ENCODE data around the gene S100Z. TPM values are rescaled to one million over a fixed set of nuclear protein-coding genes. Genes with fewer than 3 reads are reported as not detected.
"Not testable (repeated sequence)": the region's sequence is repeated elsewhere in the genome, so short reads cannot be mapped to it uniquely, and the experiment has no call there.

The S100Z gene
- total RNA-seq, 2 donors from 2014 or later: not detected

DNA sequence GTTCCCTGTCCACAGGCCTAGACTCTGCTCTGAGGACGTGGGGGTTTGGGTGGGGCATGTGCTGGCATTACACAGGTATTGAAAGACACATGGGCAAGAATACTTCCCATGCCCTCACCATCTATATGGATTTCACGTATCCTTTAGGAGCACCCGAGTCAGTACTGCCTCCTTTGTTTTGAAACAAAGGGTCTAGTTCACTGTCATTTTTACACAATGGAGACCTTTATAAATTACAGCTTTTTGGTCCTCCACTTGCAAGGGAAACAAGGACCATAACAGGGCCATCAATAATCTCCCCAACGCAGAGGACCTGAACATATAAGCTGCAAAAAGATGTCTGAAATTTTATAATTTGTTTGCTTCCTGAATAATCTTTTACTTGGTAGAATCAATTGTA lies 78.1 kb downstream of the S100Z start:
- no peaks in the 10 kb centered on the region for H3K9me3 Mint-ChIP-seq
- no peaks in the 10 kb centered on the region for H3K36me3 Mint-ChIP-seq

DNA sequence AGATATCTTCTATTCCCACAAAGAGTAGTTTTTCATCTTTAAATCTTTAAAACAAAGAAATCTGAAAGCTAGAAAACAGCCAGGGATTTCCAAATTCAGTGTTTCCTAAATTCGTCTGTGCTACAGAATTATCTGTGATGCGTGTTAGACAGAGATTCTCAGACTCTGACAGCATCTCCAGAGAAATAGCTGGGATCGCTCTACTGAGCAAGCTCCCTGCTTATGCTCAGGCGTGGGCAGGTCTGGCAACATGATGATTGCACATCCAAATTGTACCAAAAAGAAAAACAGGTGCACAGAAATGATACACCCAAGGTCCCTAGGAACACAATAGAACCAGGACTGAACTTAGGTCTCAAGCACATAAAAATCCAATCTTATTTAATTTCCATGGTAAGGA lies 80.3 kb downstream of the S100Z start:
- no peak for DNase-seq (ENCODE audit: low spot score)
- H3K4me1 Mint-ChIP-seq (ENCODE audit: low read depth in 2 of 2): no peaks in the 10 kb centered on the region
- no peak overlapping the region for H3K27ac Mint-ChIP-seq
- peaks cover 2% of the 10 kb centered on the region for H3K9me3 Mint-ChIP-seq
- ATAC-seq: no peak
- peaks cover 8 to 24% of the 10 kb centered on the region in 2 donors for H3K27me3 Mint-ChIP-seq
- H3K4me3 Mint-ChIP-seq: no peak overlapping the region
- H3K36me3 Mint-ChIP-seq: no peaks in the 10 kb centered on the region

More for the DNA sequence above, 78.1 kb downstream of the S100Z start:
- Mint-ChIP-seq H3K27ac (no peak overlapping the region), H3K4me3 (no peak overlapping the region), H3K27me3 (peaks cover 10 to 21% of the 10 kb centered on the region in 2 donors), H3K4me1 (ENCODE audit: low read depth in 2 of 2) (no peaks in the 10 kb centered on the region)
- no peak for ATAC-seq
- no peak for DNase-seq (ENCODE audit: low spot score)

- H3K9me3 Mint-ChIP-seq: peaks cover 2% of the 10 kb centered on the region
- H3K27me3 Mint-ChIP-seq: peaks cover 11 to 26% of the 10 kb centered on the region in 2 donors
Measured at GRCh38 chr5:76938177-76938576, 88.4 kb downstream of the S100Z start.

GRCh38 chr5:76941000-76941399 lies 91.2 kb downstream of the S100Z start:
- H3K9me3 Mint-ChIP-seq: no peaks in the 10 kb centered on the region

More at GRCh38 chr5:76938177-76938576, 88.4 kb downstream of the S100Z start:
- H3K4me3 Mint-ChIP-seq: no peak overlapping the region
- no peaks in the 10 kb centered on the region for H3K4me1 Mint-ChIP-seq (ENCODE audit: low read depth in 2 of 2)
- no peaks in the 10 kb centered on the region for H3K36me3 Mint-ChIP-seq
- DNase-seq (ENCODE audit: low spot score) (no peak), ATAC-seq (no peak)
- H3K27ac Mint-ChIP-seq: no peak overlapping the region

DNA sequence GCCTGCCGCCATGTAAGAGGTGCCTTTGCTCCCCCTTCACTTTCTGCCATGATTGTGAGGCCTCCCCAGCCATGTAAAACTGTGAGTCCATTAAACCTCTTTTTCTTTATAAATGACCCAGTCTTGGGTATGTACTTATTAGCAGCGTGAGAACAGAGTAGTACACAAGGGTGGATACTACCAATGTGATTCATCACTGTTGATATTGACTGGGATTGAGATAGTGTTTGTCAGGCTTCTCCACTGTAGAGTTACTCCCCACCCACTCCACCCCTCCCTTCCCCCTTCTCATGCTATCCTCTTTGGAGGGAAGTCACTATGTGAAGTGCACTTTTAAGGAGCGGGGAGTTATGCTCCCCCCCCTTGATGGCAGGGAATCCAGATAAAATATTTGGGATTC lies 91.6 kb downstream of the S100Z start:
- Mint-ChIP-seq H3K9me3 (no peaks in the 10 kb centered on the region), H3K27me3 (peaks cover 30 to 40% of the 10 kb centered on the region in 2 donors), H3K36me3 (no peaks in the 10 kb centered on the region)

More at GRCh38 chr5:76941000-76941399, 91.2 kb downstream of the S100Z start:
- Mint-ChIP-seq H3K4me1 (ENCODE audit: low read depth in 2 of 2) (no peaks in the 10 kb centered on the region), H3K4me3 (no peak overlapping the region), H3K27ac (no peak overlapping the region), H3K36me3 (no peaks in the 10 kb centered on the region), H3K27me3 (peaks cover 26 to 35% of the 10 kb centered on the region in 2 donors)
- no peak for ATAC-seq
- DNase-seq (ENCODE audit: low spot score): no peak

DNA sequence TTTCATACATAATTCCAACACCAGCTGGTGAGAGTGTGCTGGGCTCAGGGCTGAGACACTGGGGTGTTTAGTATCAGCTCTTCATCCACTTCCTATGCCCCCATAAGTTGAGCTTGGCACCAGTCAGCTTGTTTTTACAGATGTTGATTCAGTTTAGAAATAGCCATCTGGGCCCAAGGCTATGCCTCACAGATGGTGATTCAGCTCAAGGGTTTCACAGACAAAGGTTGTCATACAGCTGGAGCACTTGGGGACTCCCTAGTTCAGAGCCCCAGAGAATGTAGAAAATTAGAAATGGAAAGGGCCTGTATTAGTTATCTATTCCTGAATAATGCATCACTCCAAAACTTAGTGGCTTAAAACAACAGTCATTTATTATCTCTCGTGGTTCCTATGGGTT lies 92.8 kb downstream of the S100Z start:
- Mint-ChIP-seq H3K4me3 (no peak overlapping the region), H3K4me1 (ENCODE audit: low read depth in 2 of 2) (no peaks in the 10 kb centered on the region), H3K36me3 (no peaks in the 10 kb centered on the region), H3K27me3 (peaks cover 30 to 51% of the 10 kb centered on the region in 2 donors), H3K9me3 (no peaks in the 10 kb centered on the region), H3K27ac (no peak overlapping the region)
- ATAC-seq (no peak), DNase-seq (ENCODE audit: low spot score) (no peak)

More for the DNA sequence above, 91.6 kb downstream of the S100Z start:
- no peak for DNase-seq (ENCODE audit: low spot score)
- Mint-ChIP-seq H3K4me1 (ENCODE audit: low read depth in 2 of 2) (no peaks in the 10 kb centered on the region), H3K4me3 (no peak overlapping the region), H3K27ac (no peak overlapping the region)
- ATAC-seq: no peak

GRCh38 chr5:76943006-76943405 lies 93.2 kb downstream of the S100Z start:
- Mint-ChIP-seq H3K36me3 (no peaks in the 10 kb centered on the region), H3K27me3 (peaks cover 28 to 49% of the 10 kb centered on the region in 2 donors), H3K27ac (no peak overlapping the region), H3K4me1 (ENCODE audit: low read depth in 2 of 2) (no peaks in the 10 kb centered on the region), H3K9me3 (no peaks in the 10 kb centered on the region), H3K4me3 (no peak overlapping the region)
- peak in 1 of 2 donors; percentile 36 for ATAC-seq
- DNase-seq (ENCODE audit: low spot score): no peak

- Mint-ChIP-seq H3K4me1 (ENCODE audit: low read depth in 2 of 2) (no peaks in the 10 kb centered on the region), H3K27me3 (peaks cover 32 to 48% of the 10 kb centered on the region in 2 donors), H3K4me3 (no peak overlapping the region), H3K36me3 (no peaks in the 10 kb centered on the region), H3K27ac (no peak overlapping the region), H3K9me3 (no peaks in the 10 kb centered on the region)
- DNase-seq (ENCODE audit: low spot score) (no peak), ATAC-seq (no peak)
Measured at GRCh38 chr5:76944638-76945037, 94.8 kb downstream of the S100Z start.

DNA sequence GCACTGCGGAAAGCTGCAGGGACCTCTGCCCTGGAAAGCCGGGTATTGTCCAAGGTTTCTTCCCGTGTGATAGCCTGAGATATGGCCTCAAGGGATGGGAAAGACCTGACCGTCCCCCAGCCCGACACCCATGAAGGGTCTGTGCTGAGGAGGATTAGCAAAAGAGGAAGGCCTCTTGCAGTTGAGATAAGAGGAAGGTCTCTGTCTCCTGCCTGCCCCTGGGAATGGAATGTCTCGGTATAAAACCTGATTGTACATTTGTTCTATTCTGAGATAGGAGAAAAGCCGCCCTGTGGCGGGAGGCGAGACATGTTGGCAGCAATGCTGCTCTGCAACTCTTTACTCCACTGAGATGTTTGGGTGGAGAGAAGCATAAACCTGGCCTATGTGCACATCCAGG lies 95.4 kb downstream of the S100Z start:
- not testable (repeated sequence) for H3K36me3 Mint-ChIP-seq; H3K27ac Mint-ChIP-seq; H3K4me3 Mint-ChIP-seq; H3K9me3 Mint-ChIP-seq; ATAC-seq; H3K4me1 Mint-ChIP-seq (ENCODE audit: low read depth in 2 of 2); DNase-seq (ENCODE audit: low spot score)
- peaks cover 30 to 48% of the 10 kb centered on the region in 2 donors for H3K27me3 Mint-ChIP-seq

- H3K27ac Mint-ChIP-seq: no peak overlapping the region
- H3K36me3 Mint-ChIP-seq: no peaks in the 10 kb centered on the region
- ATAC-seq (no peak), DNase-seq (ENCODE audit: low spot score) (no peak)
- peaks cover 31 to 46% of the 10 kb centered on the region in 2 donors for H3K27me3 Mint-ChIP-seq
- H3K4me1 Mint-ChIP-seq (ENCODE audit: low read depth in 2 of 2): no peaks in the 10 kb centered on the region
- no peaks in the 10 kb centered on the region for H3K9me3 Mint-ChIP-seq
- H3K4me3 Mint-ChIP-seq: no peak overlapping the region
Measured at GRCh38 chr5:76946090-76946489, 96.3 kb downstream of the S100Z start.

DNA sequence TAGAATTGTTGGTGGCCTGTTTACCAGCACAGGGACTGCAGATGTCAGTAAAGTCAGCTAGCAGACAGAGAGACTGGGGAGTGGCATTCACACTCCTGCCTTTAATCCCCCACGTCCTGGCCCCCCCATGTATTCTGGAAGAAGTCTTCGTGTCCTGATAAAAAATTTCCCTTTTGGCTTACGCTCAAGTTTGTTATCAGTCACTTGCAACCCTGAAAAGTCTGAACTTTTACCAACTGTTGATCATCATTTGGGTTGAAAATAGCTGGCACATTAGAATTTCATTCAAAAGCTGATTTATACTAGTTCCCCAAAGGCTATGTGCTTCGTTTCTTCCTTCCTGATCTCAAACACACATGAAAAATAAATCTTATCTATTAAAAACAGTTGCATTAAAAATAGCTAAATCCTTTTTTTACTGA lies 97.3 kb downstream of the S100Z start:
- no peak for DNase-seq (ENCODE audit: low spot score)
- ATAC-seq: no peak
- Mint-ChIP-seq H3K4me3 (no peak overlapping the region), H3K4me1 (ENCODE audit: low read depth in 2 of 2) (no peaks in the 10 kb centered on the region), H3K27ac (no peak overlapping the region), H3K36me3 (no peaks in the 10 kb centered on the region), H3K27me3 (peaks cover 34 to 46% of the 10 kb centered on the region in 2 donors), H3K9me3 (no peaks in the 10 kb centered on the region)

- ATAC-seq: no peak
- H3K36me3 Mint-ChIP-seq: no peaks in the 10 kb centered on the region
- H3K4me1 Mint-ChIP-seq (ENCODE audit: low read depth in 2 of 2): no peaks in the 10 kb centered on the region
- no peak within 1 kb of the TSS for H3K4me3 Mint-ChIP-seq
- H3K27me3 Mint-ChIP-seq: peaks cover 30 to 34% of the 10 kb centered on the region in 2 donors
- H3K9me3 Mint-ChIP-seq: no peaks in the 10 kb centered on the region
- H3K27ac Mint-ChIP-seq: no peak within 1 kb of the TSS
- DNase-seq (ENCODE audit: low spot score): no peak
Measured at GRCh38 chr5:76952795-76953536, 103.2 kb downstream of the S100Z start, which contains the start of gene CRHBP. Gene CRHBP (plus strand): TSS chr5:76953045. CDS start chr5:76953135, 90 bp downstream.

DNA sequence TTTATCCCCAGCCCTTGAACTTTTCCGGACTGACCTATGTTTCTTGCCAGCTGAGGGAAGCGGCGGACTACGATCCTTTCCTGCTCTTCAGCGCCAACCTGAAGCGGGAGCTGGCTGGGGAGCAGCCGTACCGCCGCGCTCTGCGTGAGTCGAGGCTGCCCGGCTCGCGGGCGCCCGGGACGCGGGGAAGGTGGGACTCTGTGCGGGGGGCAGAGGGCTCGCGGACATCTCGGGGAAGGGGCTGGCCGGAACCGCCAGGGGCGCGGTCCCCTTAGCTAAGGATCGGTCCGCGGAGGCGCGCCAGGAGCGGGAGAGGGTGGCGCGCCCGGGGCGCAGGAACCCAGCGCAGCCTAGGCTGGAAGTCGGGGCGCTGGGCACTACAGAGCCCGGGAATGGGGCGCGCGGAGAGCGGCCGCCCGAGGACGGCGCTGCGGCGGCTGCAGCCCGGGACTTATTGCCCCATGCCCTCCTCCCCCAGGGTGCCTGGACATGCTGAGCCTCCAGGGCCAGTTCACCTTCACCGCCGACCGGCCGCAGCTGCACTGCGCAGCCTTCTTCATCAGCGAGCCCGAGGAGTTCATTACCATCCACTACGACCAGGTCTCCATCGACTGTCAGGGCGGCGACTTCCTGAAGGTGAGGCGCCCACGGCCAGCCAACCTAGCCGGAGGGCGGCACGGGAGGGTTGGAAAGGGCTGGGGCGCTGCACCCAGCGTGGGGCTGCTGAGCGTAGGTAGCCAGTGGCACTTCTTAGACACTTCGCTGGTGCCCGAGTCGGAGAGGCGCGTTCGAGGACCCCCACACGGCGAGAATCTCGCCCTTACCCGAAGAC lies 104.0 kb downstream of the S100Z start:
- H3K4me3 Mint-ChIP-seq: no peak overlapping the region
- DNase-seq (ENCODE audit: low spot score): no peak
- H3K27me3 Mint-ChIP-seq: peaks cover 25 to 32% of the 10 kb centered on the region in 2 donors
- H3K9me3 Mint-ChIP-seq: no peaks in the 10 kb centered on the region
- no peak overlapping the region for H3K27ac Mint-ChIP-seq
- ATAC-seq: peak in 1 of 2 donors; percentile 48
- no peaks in the 10 kb centered on the region for H3K4me1 Mint-ChIP-seq (ENCODE audit: low read depth in 2 of 2)
- H3K36me3 Mint-ChIP-seq: no peaks in the 10 kb centered on the region

DNA sequence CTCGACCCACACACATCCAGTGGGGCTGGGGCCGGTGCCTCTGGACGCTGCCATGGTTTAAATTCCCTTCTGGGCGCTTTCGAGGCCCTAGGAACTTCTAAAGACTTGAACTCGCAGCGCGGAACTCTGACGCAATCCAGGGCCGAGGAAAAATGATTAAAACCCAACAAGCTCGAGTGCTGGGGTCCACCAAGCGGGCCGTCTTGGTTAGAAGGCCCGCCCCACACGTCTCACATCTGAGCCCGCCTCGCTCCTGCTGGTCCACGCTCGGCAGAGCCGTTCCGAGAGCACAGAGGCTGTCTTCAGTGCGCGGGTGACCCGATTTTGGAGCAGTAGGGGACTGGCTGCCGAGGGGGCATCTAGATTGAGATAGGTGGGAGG lies 104.6 kb downstream of the S100Z start:
- H3K4me3 Mint-ChIP-seq: no peak overlapping the region
- H3K36me3 Mint-ChIP-seq: no peaks in the 10 kb centered on the region
- H3K9me3 Mint-ChIP-seq: no peaks in the 10 kb centered on the region
- peaks cover 25 to 32% of the 10 kb centered on the region in 2 donors for H3K27me3 Mint-ChIP-seq
- no peak overlapping the region for H3K27ac Mint-ChIP-seq
- DNase-seq (ENCODE audit: low spot score) (no peak), ATAC-seq (no peak)
- H3K4me1 Mint-ChIP-seq (ENCODE audit: low read depth in 2 of 2): peaks cover 1 to 6% of the 10 kb centered on the region in 2 donors
